ENCODE measurements around the gene TRPM2. TPM values are rescaled to one million over a fixed set of nuclear protein-coding genes. Genes with fewer than 3 reads are reported as not detected.

Gene TRPM2
- total RNA-seq, 4 donors from 2014 or later: 0.15 to 0.52 (median 0.44) TPM

- TF ChIP-seq CTCF (IDR thresholded peaks at IDR 0.05 in 4 of 5, conservative IDR thresholded peaks at IDR 0.05 in 1 of 5) (no peak), POLR2A (IDR thresholded peaks at IDR 0.05) (no peak)
- Histone ChIP-seq H3K4me3 (no peak overlapping the region), H3K27me3 (no peaks in the 10 kb centered on the region), H3K4me1 (no peaks in the 10 kb centered on the region), H3K36me3 (no peaks in the 10 kb centered on the region), H3K9me3 (no peaks in the 10 kb centered on the region), H3K27ac (no peak overlapping the region)
- ATAC-seq: no peak
- in situ Hi-C loops (cut with MboI; ENCODE audit: low sequenced_read_pairs in 4 of 4): no loop called here
- intact Hi-C loops (cut with DNase I; ENCODE audit: low total_unique reads): loop anchor here (10.0 kb wide), 1 partner anchor 61 kb away; no protein-coding TSS in a partner anchor
- no peak for DNase-seq
These were observed 39.3 kb upstream of the TRPM2 start for GRCh38 chr21:44314128-44314527.

- TF ChIP-seq POLR2A (IDR thresholded peaks at IDR 0.05) (no peak), CTCF (IDR thresholded peaks at IDR 0.05 in 4 of 5, conservative IDR thresholded peaks at IDR 0.05 in 1 of 5) (no peak)
- in situ Hi-C loops (cut with MboI; ENCODE audit: low sequenced_read_pairs in 4 of 4) (no loop called here), intact Hi-C loops (cut with DNase I; ENCODE audit: low total_unique reads) (loop anchor here (10.0 kb wide), 1 partner anchor 60 kb away; no protein-coding TSS in a partner anchor)
- DNase-seq (no peak), ATAC-seq (no peak)
- Histone ChIP-seq H3K4me3 (no peak overlapping the region), H3K27me3 (no peaks in the 10 kb centered on the region), H3K4me1 (no peaks in the 10 kb centered on the region), H3K9me3 (no peaks in the 10 kb centered on the region), H3K36me3 (no peaks in the 10 kb centered on the region), H3K27ac (no peak overlapping the region)
These were observed 38.9 kb upstream of the TRPM2 start for GRCh38 chr21:44314561-44314960.

GRCh38 chr21:44315691-44316203, 37.7 kb upstream of the TRPM2 start:
- TF ChIP-seq CTCF (IDR thresholded peaks at IDR 0.05 in 4 of 5, conservative IDR thresholded peaks at IDR 0.05 in 1 of 5) (no peak), POLR2A (IDR thresholded peaks at IDR 0.05) (no peak)
- no peaks in the 10 kb centered on the region for H3K27me3 ChIP-seq
- in situ Hi-C loops (cut with MboI; ENCODE audit: low sequenced_read_pairs in 4 of 4) (no loop called here), intact Hi-C loops (cut with DNase I; ENCODE audit: low total_unique reads) (loop anchor here (10.0 kb wide), 1 partner anchor 59 kb away; no protein-coding TSS in a partner anchor)
- H3K4me1 ChIP-seq: no peaks in the 10 kb centered on the region
- ATAC-seq (no peak), DNase-seq (no peak)
- H3K9me3 ChIP-seq: no peaks in the 10 kb centered on the region
- H3K4me3 ChIP-seq: no peak overlapping the region
- H3K27ac ChIP-seq: no peak overlapping the region
- H3K36me3 ChIP-seq: no peaks in the 10 kb centered on the region

- no peak for TF ChIP-seq CTCF (IDR thresholded peaks at IDR 0.05 in 4 of 5, conservative IDR thresholded peaks at IDR 0.05 in 1 of 5)
- no peak for TF ChIP-seq POLR2A (IDR thresholded peaks at IDR 0.05)
- no peak for ATAC-seq
- Histone ChIP-seq H3K27ac (no peak overlapping the region), H3K4me3 (no peak overlapping the region), H3K9me3 (no peaks in the 10 kb centered on the region), H3K4me1 (no peaks in the 10 kb centered on the region), H3K36me3 (no peaks in the 10 kb centered on the region), H3K27me3 (no peaks in the 10 kb centered on the region)
- in situ Hi-C loops (cut with MboI; ENCODE audit: low sequenced_read_pairs in 4 of 4) (no loop called here), intact Hi-C loops (cut with DNase I; ENCODE audit: low total_unique reads) (loop anchor here (10.0 kb wide), 1 partner anchor 58 kb away; no protein-coding TSS in a partner anchor)
- no peak for DNase-seq
These were observed 37.0 kb upstream of the TRPM2 start for GRCh38 chr21:44316277-44316900.
